WTC11 (cell line): ENCODE data around the gene SNAPC4.

ENCODE experiments used
- CTCF ChIP-seq: fragments of 200-600 bp; IDR thresholded peaks from 2 replicates; pipeline ENCODE4 v1.8.0; 2022; ENCODE audit warnings: antibody characterized with exemption
- ELF4 ChIP-seq: sonication (generic); formaldehyde crosslinking; IDR thresholded peaks from 2 replicates; pipeline ENCODE4 v1.8.1; 2022; ENCODE audit warnings: low read depth, mild to moderate bottlenecking, moderate library complexity, missing genetic modification reagents
- FOXK1 ChIP-seq: sonication (generic); formaldehyde crosslinking; IDR thresholded peaks from 2 replicates; pipeline ENCODE4 v1.8.0; 2022; ENCODE audit warnings: mild to moderate bottlenecking, moderate library complexity, missing genetic modification reagents

- TF ChIP-seq CTCF = no peak
- TF ChIP-seq FOXK1 (CRISPR knock-in tag) = no peak
- TF ChIP-seq ELF4 (CRISPR knock-in tag) = no peak
Measured at GRCh38 chr9:136386018-136386417, 14.0 kb downstream of the SNAPC4 start.
